Gastroesophageal sphincter (tissue), 4 donors: ENCODE measurements around the gene CCNI. TPM values are rescaled to one million over a fixed set of nuclear protein-coding genes. Genes with fewer than 3 reads are reported as not detected.

Experiments
- ATAC-seq: fragments of 150-250 bp; one replicate; pipeline ENCODE4 v1.9.1; 2016; ENCODE audit warnings: mild to moderate bottlenecking, moderate library complexity
- H3K27ac ChIP-seq, 4 donors: fragments of 200-600 bp; sonication (generic) in 3 of 4; 1 replicate in 3 of 4; 2 replicates in 1 of 4; pipeline ENCODE4 v1.5.1; 2016 to 2019
- H3K27me3 ChIP-seq: fragments of 200-600 bp; sonication (generic); one replicate; pipeline ENCODE4 v1.5.1; 2019
- H3K36me3 ChIP-seq, 2 donors: fragments of 200-600 bp; sonication (generic); one replicate each; pipeline ENCODE4 v1.5.1; 2019; ENCODE audit warnings: control low read depth in 1 of 2
- H3K4me1 ChIP-seq, 3 donors: fragments of 200-600 bp; sonication (generic); 1 replicate in 2 of 3; 2 replicates in 1 of 3; pipeline ENCODE4 v1.5.1; 2016 to 2019; ENCODE audit warnings: control low read depth in 2 of 3
- H3K4me3 ChIP-seq, 2 donors: fragments of 200-600 bp; sonication (generic); one replicate each; pipeline ENCODE4 v1.5.1; 2019; ENCODE audit warnings: mild to moderate bottlenecking in 1 of 2, moderate library complexity in 1 of 2
- H3K9me3 ChIP-seq, 3 donors: fragments of 200-600 bp; sonication (generic); one replicate each; pipeline ENCODE4 v1.5.1; 2017 to 2019; ENCODE audit warnings: control low read depth in 2 of 3
- CTCF ChIP-seq, 4 experiments: fragments of 200-600 bp in 2 of 4; fragments of 450-650 bp in 2 of 4; sonication (generic) in 1 of 4; IDR thresholded peaks; one replicate each; pipeline ENCODE4 v1.5.1; 2017 to 2019; ENCODE audit warnings: antibody characterized with exemption in 4 of 4, mild to moderate bottlenecking in 2 of 4, moderate library complexity in 2 of 4
- EP300 ChIP-seq: sonication (generic); formaldehyde crosslinking; IDR thresholded peaks from one replicate; pipeline ENCODE4 v1.6.1; 2017; ENCODE audit warnings: antibody characterized with exemption, mild to moderate bottlenecking
- POLR2A ChIP-seq, 2 donors: fragments of 450-650 bp; IDR thresholded peaks; one replicate each; pipeline ENCODE4 v1.6.1; 2017; ENCODE audit warnings: antibody characterized with exemption in 2 of 2, mild to moderate bottlenecking in 2 of 2, moderate library complexity in 1 of 2
- POLR2AphosphoS5 ChIP-seq: sonication (generic); formaldehyde crosslinking; IDR thresholded peaks from one replicate; pipeline ENCODE4 v1.6.1; 2017; ENCODE audit warnings: antibody characterized with exemption
- WGBS, 2 donors: methylation state at CpG; one replicate each; pipeline ENCODE4 v1.1.5; 2018; ENCODE audit warnings: low coverage in 1 of 2; 5-methylcytosine and 5-hydroxymethylcytosine counted together
- total RNA-seq, 4 donors: library from RNA; depleted of rRNA; stranded (reverse); fragments of >200 nt; gene quantifications; one replicate each; pipeline ENCODE4 v1.1.0, GENCODE V29; 2016

The CCNI gene
- total RNA-seq, 4 donors from 2014 or later = 307 to 378 (median 358) TPM

DNA sequence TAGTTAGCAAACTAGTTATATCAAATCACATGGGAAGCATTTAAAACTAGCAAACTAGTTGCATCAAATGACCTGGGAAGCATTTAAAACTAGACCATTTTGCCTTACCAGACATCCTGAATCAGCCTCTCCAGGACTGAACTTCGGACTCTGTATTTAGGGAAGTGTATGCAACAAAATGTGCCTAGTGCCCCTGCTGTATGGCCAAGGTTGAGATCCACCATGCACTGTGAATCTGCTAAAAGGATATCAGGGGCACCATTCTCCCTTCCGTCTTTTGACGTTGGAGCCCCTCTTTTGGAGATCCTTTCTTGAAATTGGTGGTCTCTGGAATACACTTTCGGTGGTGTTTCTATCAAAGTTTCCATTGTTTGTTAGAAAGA is 49.5 kb downstream of the CCNI start:
- no peaks in the 10 kb centered on the region for H3K9me3 ChIP-seq
- no peak for ATAC-seq
- H3K27ac ChIP-seq = no peak overlapping the region
- no peak overlapping the region for H3K4me3 ChIP-seq
- 88 to 92% methylated on average over 1 to 4 of the region's 4 CpGs for WGBS, 2 donors
- no peaks in the 10 kb centered on the region for H3K27me3 ChIP-seq
- no peak for TF ChIP-seq CTCF (IDR thresholded peaks at IDR 0.05)
- TF ChIP-seq POLR2AphosphoS5 = no peak
- no peak for TF ChIP-seq EP300
- no peak for TF ChIP-seq POLR2A (IDR thresholded peaks at IDR 0.05)
- H3K36me3 ChIP-seq = peaks cover 0 to 84% of the 10 kb centered on the region in 2 donors
- peaks cover 0 to 16% (median 5%) of the 10 kb centered on the region in 3 donors for H3K4me1 ChIP-seq

DNA sequence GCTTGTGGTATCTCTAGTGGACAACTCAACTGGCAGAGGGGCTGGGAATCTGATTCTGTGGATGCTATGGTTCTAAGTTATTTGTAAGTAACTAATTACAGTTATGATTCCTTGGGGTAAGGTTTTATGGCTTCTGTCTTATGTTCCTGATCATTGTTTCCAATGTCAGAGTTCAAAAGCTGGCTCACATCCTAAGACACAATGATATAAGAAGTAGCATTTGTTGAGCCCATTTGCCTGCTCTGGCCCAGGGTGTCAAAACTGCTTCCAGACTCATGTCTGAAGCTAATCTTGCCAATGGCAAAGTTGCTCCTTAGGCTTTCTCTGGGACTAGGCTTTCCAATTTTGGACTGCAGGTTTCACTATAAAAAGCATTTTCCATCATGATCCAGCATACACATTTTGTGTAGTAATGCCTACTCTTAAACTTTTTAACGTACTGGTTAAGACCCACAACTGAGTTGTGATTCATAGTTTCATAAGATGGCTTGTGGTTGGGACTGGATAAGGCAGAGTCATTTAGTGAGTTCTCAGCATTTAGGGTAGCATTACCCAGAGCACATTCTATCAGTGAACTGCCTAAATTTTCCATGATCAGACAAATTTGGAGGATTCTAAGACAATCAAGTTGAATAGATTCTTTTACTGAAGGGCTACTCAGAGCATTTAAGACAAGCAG is 50.0 kb downstream of the CCNI start:
- peaks cover 0 to 18% (median 5%) of the 10 kb centered on the region in 3 donors for H3K4me1 ChIP-seq
- no peak overlapping the region for H3K27ac ChIP-seq
- H3K27me3 ChIP-seq = no peaks in the 10 kb centered on the region
- H3K9me3 ChIP-seq = no peaks in the 10 kb centered on the region
- peaks cover 0 to 84% of the 10 kb centered on the region in 2 donors for H3K36me3 ChIP-seq
- TF ChIP-seq POLR2A (IDR thresholded peaks at IDR 0.05) (no peak), CTCF (IDR thresholded peaks at IDR 0.05) (no peak), EP300 (no peak), POLR2AphosphoS5 (no peak)
- no peak overlapping the region for H3K4me3 ChIP-seq
- no peak for ATAC-seq
- WGBS, 2 donors = 90 to 100% methylated on average over 1 of the region's 1 CpG

GRCh38 chr4:77023920-77024319 is 51.9 kb downstream of the CCNI start:
- TF ChIP-seq POLR2AphosphoS5 = no peak
- TF ChIP-seq POLR2A (IDR thresholded peaks at IDR 0.05) = no peak
- TF ChIP-seq CTCF (IDR thresholded peaks at IDR 0.05) = no peak
- no peak for TF ChIP-seq EP300
- ATAC-seq = no peak
- Histone ChIP-seq H3K9me3 (no peaks in the 10 kb centered on the region), H3K36me3 (peaks cover 0 to 90% of the 10 kb centered on the region in 2 donors), H3K4me1 (peaks cover 0 to 18% (median 5%) of the 10 kb centered on the region in 3 donors), H3K27me3 (no peaks in the 10 kb centered on the region), H3K4me3 (no peak overlapping the region), H3K27ac (no peak overlapping the region)
- 86 to 89% methylated on average over 7 to 10 of the region's 11 CpGs for WGBS, 2 donors

DNA sequence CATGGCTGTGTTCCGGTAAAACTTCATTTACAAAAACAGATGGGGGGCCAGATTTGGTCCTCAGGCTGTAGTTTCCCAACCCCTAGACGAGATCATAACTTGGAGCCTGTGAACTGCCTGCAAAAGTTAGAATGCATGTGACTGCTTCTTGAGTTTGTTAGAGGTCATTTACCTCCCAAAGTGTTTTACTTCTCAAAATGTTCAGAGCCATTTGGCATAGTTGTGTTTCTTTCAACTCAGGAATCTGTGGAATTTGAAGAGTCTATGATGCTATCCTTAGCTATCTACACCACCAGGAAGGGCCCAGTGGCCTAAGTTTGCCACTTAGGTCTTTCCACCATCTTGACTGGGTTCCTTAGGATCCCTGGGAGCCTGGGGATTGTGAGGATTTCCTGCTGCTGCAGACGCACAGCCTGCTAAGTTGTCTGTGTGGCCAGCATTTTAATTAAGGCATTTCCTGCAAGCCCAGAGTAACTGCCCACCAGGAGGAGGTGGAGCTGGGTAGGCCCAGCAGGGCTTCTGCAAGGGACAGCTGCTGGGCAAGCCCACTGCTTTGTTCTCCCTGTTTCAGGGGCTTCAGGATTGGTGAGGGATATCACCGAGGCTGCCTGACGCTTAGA is 53.1 kb downstream of the CCNI start:
- H3K36me3 ChIP-seq = peaks cover 0 to 87% of the 10 kb centered on the region in 2 donors
- H3K27me3 ChIP-seq = no peaks in the 10 kb centered on the region
- 64 to 65% methylated on average over 4 to 5 of the region's 5 CpGs for WGBS, 2 donors
- peak; percentile 50 for ATAC-seq
- H3K27ac ChIP-seq = peak overlapping the region in 2 of 4 donors; percentile 16 to 21
- H3K9me3 ChIP-seq = no peaks in the 10 kb centered on the region
- no peak overlapping the region for H3K4me3 ChIP-seq
- TF ChIP-seq CTCF (IDR thresholded peaks at IDR 0.05) (no peak), POLR2A (IDR thresholded peaks at IDR 0.05) (no peak), EP300 (no peak), POLR2AphosphoS5 (no peak)
- H3K4me1 ChIP-seq = peaks cover 0 to 18% (median 5%) of the 10 kb centered on the region in 3 donors

- peak overlapping the region in 1 of 4 donors; percentile 34 for H3K27ac ChIP-seq
- peaks cover 0 to 78% of the 10 kb centered on the region in 2 donors for H3K36me3 ChIP-seq
- peak; percentile 76 for ATAC-seq
- no peaks in the 10 kb centered on the region for H3K27me3 ChIP-seq
- H3K4me3 ChIP-seq = no peak overlapping the region
- TF ChIP-seq POLR2A (IDR thresholded peaks at IDR 0.05) (no peak), POLR2AphosphoS5 (no peak)
- no peaks in the 10 kb centered on the region for H3K9me3 ChIP-seq
- H3K4me1 ChIP-seq = peaks cover 0 to 18% (median 5%) of the 10 kb centered on the region in 3 donors
- 30 to 53% methylated on average over 2 to 4 of the region's 5 CpGs for WGBS, 2 donors
Measured at GRCh38 chr4:77021614-77022089, 54.1 kb downstream of the CCNI start.
